H1 (cell line): Measurements from ENCODE around the gene UROC1. TPM values are rescaled to one million over a fixed set of nuclear protein-coding genes. Genes with fewer than 3 reads are reported as not detected.

Experiments used
- polyA plus RNA-seq, 7 experiments: library from polyadenylated mRNA; depleted of rRNA in 3 of 7; stranded (reverse) in 5 of 7; unstranded in 2 of 7; fragments of >200 nt in 5 of 7; fragments of 200-250 nt in 2 of 7; gene quantifications; 1 replicate in 5 of 7; 2 replicates in 1 of 7; 4 replicates in 1 of 7; pipeline versions ENCODE4 v1.2.1 to v1.2.3, GENCODE V29; 2011 to 2013; ENCODE audit warnings: missing spikeins in 2 of 7, mixed read lengths in 2 of 7
- total RNA-seq: library from RNA; stranded (reverse); fragmentation: NEBNext Ultra II Directional; extraction: Animal tissue kit (Norgen Biotek cat#: 25700); gene quantifications from 2 replicates; pipeline ENCODE4 v1.2.1, GENCODE V29; 2021
- TF ChIP-seq, protein P1 (sequence below): fragments of 300-600 bp; sonication (generic); IDR thresholded peaks from 2 replicates; pipeline ENCODE4 v1.7.1; 2012; ENCODE audit warnings: low read length, moderate library complexity, mild to moderate bottlenecking, inconsistent platforms; ENCODE audit not compliant: insufficient replicate concordance

UROC1 gene
- total and polyA plus RNA-seq, 2 of the 8 experiments (the other 6 are each of a cell fraction or from before 2014, with no cell fraction given), result 0.03 TPM; not detected in 1

DNA sequence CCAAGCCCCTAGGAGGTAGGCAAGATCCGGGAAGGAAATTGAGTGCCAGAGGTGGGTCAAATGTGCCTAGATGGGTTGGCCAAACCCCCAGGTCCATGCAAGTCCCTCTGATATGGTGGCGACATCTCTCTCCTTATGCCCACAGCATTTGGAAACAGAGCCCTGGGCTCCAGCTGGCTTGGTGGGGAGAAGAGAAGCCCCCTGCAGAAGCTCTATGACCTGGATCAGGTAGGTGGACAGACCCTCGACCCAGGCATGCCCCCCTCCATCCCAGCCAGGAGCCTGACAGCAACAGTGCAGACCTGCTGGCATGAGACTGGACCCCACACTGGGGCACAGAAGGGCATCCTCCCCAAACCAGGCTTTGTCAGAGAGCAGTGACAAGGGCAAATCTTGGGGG lies 18.6 kb upstream of the UROC1 start (continued):
- TF ChIP-seq, protein P1, sequence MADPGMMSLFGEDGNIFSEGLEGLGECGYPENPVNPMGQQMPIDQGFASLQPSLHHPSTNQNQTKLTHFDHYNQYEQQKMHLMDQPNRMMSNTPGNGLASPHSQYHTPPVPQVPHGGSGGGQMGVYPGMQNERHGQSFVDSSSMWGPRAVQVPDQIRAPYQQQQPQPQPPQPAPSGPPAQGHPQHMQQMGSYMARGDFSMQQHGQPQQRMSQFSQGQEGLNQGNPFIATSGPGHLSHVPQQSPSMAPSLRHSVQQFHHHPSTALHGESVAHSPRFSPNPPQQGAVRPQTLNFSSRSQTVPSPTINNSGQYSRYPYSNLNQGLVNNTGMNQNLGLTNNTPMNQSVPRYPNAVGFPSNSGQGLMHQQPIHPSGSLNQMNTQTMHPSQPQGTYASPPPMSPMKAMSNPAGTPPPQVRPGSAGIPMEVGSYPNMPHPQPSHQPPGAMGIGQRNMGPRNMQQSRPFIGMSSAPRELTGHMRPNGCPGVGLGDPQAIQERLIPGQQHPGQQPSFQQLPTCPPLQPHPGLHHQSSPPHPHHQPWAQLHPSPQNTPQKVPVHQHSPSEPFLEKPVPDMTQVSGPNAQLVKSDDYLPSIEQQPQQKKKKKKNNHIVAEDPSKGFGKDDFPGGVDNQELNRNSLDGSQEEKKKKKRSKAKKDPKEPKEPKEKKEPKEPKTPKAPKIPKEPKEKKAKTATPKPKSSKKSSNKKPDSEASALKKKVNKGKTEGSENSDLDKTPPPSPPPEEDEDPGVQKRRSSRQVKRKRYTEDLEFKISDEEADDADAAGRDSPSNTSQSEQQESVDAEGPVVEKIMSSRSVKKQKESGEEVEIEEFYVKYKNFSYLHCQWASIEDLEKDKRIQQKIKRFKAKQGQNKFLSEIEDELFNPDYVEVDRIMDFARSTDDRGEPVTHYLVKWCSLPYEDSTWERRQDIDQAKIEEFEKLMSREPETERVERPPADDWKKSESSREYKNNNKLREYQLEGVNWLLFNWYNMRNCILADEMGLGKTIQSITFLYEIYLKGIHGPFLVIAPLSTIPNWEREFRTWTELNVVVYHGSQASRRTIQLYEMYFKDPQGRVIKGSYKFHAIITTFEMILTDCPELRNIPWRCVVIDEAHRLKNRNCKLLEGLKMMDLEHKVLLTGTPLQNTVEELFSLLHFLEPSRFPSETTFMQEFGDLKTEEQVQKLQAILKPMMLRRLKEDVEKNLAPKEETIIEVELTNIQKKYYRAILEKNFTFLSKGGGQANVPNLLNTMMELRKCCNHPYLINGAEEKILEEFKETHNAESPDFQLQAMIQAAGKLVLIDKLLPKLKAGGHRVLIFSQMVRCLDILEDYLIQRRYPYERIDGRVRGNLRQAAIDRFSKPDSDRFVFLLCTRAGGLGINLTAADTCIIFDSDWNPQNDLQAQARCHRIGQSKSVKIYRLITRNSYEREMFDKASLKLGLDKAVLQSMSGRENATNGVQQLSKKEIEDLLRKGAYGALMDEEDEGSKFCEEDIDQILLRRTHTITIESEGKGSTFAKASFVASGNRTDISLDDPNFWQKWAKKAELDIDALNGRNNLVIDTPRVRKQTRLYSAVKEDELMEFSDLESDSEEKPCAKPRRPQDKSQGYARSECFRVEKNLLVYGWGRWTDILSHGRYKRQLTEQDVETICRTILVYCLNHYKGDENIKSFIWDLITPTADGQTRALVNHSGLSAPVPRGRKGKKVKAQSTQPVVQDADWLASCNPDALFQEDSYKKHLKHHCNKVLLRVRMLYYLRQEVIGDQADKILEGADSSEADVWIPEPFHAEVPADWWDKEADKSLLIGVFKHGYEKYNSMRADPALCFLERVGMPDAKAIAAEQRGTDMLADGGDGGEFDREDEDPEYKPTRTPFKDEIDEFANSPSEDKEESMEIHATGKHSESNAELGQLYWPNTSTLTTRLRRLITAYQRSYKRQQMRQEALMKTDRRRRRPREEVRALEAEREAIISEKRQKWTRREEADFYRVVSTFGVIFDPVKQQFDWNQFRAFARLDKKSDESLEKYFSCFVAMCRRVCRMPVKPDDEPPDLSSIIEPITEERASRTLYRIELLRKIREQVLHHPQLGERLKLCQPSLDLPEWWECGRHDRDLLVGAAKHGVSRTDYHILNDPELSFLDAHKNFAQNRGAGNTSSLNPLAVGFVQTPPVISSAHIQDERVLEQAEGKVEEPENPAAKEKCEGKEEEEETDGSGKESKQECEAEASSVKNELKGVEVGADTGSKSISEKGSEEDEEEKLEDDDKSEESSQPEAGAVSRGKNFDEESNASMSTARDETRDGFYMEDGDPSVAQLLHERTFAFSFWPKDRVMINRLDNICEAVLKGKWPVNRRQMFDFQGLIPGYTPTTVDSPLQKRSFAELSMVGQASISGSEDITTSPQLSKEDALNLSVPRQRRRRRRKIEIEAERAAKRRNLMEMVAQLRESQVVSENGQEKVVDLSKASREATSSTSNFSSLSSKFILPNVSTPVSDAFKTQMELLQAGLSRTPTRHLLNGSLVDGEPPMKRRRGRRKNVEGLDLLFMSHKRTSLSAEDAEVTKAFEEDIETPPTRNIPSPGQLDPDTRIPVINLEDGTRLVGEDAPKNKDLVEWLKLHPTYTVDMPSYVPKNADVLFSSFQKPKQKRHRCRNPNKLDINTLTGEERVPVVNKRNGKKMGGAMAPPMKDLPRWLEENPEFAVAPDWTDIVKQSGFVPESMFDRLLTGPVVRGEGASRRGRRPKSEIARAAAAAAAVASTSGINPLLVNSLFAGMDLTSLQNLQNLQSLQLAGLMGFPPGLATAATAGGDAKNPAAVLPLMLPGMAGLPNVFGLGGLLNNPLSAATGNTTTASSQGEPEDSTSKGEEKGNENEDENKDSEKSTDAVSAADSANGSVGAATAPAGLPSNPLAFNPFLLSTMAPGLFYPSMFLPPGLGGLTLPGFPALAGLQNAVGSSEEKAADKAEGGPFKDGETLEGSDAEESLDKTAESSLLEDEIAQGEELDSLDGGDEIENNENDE, result no peak
